Thyroid gland (tissue), 4 donors: ENCODE results near the gene AADACL4. TPM values are rescaled to one million over a fixed set of nuclear protein-coding genes. Genes with fewer than 3 reads are reported as not detected.
"Not testable (repeated sequence)": the region's sequence is repeated elsewhere in the genome, so short reads cannot be mapped to it uniquely, and the experiment has no call there.

Source experiments
- DNase-seq, 2 donors: peaks; one replicate each; pipeline ENCODE4 v3.0.0-alpha.2; 2019
- H3K27ac ChIP-seq, 3 donors: fragments of 200-600 bp; sonication (generic); 1 replicate in 2 of 3; 2 replicates in 1 of 3; pipeline ENCODE4 v1.5.1; 2016 to 2019; ENCODE audit warnings: mild to moderate bottlenecking in 1 of 3, moderate library complexity in 1 of 3
- H3K27me3 ChIP-seq: fragments of 200-600 bp; sonication (generic); one replicate; pipeline ENCODE4 v1.5.1; 2019
- H3K36me3 ChIP-seq, 2 donors: fragments of 200-600 bp; sonication (generic); one replicate each; pipeline ENCODE4 v1.5.1; 2016 to 2019
- H3K4me1 ChIP-seq, 2 donors: fragments of 200-600 bp; sonication (generic); one replicate each; pipeline ENCODE4 v1.5.1; 2017 to 2019
- H3K4me3 ChIP-seq, 3 donors: fragments of 200-600 bp; sonication (generic); replicated peaks in 1 of 3; 1 replicate in 2 of 3; 2 replicates in 1 of 3; pipeline ENCODE4 v1.5.1; 2016; ENCODE audit warnings: mild to moderate bottlenecking in 1 of 3
- H3K9me3 ChIP-seq: fragments of 200-600 bp; sonication (generic); one replicate; pipeline ENCODE4 v1.5.1; 2017
- POLR2A ChIP-seq, 2 donors: fragments of 450-650 bp; IDR thresholded peaks; one replicate each; pipeline ENCODE4 v1.6.1; 2017; ENCODE audit warnings: antibody characterized with exemption in 2 of 2, mild to moderate bottlenecking in 2 of 2, moderate library complexity in 1 of 2
- WGBS, 2 donors: methylation state at CpG; one replicate each; pipeline ENCODE4 v1.1.5; 2017; 5-methylcytosine and 5-hydroxymethylcytosine counted together
- intact Hi-C: fragments of 100-400 bp; cut with DNase I; formaldehyde crosslinking; loops from one replicate; pipeline ENCODE4 v1.15.1; 2023
- total RNA-seq, 4 donors: library from RNA; depleted of rRNA; stranded (reverse); fragments of >200 nt; gene quantifications; one replicate each; pipeline ENCODE4 v1.2.3, GENCODE V29; 2016
- TF ChIP-seq, protein P1 (sequence below), 6 experiments: fragments of 200-600 bp in 3 of 6; fragments of 450-650 bp in 3 of 6; sonication (generic) in 3 of 6; IDR thresholded peaks; one replicate each; pipeline ENCODE4 v1.5.1; 2016 to 2019; ENCODE audit warnings: antibody characterized with exemption in 6 of 6, mild to moderate bottlenecking in 2 of 6, inconsistent platforms in 1 of 6, moderate library complexity in 1 of 6

Gene AADACL4
- total RNA-seq, 4 donors from 2014 or later = not detected

DNA sequence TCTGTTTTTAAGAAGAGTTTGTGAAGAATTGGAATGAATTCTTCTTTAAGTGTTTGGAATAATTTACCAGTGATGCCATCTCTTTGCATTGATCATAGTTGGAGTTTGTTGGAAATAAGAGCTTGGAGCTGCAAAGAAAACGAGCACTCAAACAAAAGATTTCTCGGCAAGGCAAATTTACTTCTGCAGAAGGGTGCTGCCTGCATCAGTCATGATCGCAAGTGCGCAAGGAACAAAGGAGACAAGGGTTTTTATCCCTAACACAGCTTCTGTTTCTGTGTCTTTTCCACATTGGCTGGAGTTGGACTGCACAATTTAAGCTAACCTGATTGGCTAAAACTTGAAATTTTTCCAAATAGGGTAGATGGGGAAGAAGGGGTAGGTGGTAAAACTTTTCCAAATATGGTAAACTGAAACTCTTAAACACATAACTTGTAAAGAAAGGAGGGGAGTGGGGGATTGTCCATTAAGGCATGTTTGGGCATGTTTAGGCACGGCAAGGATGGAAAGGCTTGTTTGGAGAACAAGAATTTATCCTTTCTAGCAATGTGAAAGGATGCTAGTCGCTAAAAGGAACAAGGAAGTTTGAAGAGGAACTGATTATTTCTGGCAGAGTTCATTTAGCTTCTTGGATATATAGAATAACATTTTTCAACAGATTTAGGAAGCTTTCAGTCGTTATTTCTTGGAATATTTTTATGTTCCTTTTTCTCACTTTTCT is 3.5 kb upstream of the AADACL4 start:
- H3K27me3 ChIP-seq = no peaks in the 10 kb centered on the region
- no peaks in the 10 kb centered on the region for H3K9me3 ChIP-seq
- H3K4me1 ChIP-seq = peaks cover 10 to 11% of the 10 kb centered on the region in 2 donors
- H3K4me3 ChIP-seq = no peak overlapping the region
- no peak for DNase-seq
- intact Hi-C loops = no loop called here
- no peak for TF ChIP-seq POLR2A (IDR thresholded peaks at IDR 0.05)
- TF ChIP-seq, protein P1, sequence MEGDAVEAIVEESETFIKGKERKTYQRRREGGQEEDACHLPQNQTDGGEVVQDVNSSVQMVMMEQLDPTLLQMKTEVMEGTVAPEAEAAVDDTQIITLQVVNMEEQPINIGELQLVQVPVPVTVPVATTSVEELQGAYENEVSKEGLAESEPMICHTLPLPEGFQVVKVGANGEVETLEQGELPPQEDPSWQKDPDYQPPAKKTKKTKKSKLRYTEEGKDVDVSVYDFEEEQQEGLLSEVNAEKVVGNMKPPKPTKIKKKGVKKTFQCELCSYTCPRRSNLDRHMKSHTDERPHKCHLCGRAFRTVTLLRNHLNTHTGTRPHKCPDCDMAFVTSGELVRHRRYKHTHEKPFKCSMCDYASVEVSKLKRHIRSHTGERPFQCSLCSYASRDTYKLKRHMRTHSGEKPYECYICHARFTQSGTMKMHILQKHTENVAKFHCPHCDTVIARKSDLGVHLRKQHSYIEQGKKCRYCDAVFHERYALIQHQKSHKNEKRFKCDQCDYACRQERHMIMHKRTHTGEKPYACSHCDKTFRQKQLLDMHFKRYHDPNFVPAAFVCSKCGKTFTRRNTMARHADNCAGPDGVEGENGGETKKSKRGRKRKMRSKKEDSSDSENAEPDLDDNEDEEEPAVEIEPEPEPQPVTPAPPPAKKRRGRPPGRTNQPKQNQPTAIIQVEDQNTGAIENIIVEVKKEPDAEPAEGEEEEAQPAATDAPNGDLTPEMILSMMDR (IDR thresholded peaks at IDR 0.05) = no peak
- 92% methylated on average over 7 of the region's 7 CpGs for WGBS, 2 donors
- H3K36me3 ChIP-seq = no peaks in the 10 kb centered on the region
- H3K27ac ChIP-seq = no peak overlapping the region

- H3K9me3 ChIP-seq = no peaks in the 10 kb centered on the region
- TF ChIP-seq POLR2A (IDR thresholded peaks at IDR 0.05) = no peak
- TF ChIP-seq, protein P1 (IDR thresholded peaks at IDR 0.05) = no peak
- no peaks in the 10 kb centered on the region for H3K27me3 ChIP-seq
- H3K4me3 ChIP-seq = no peak overlapping the region
- no peak overlapping the region for H3K27ac ChIP-seq
- H3K4me1 ChIP-seq = peaks cover 10% of the 10 kb centered on the region in 2 donors
- no peaks in the 10 kb centered on the region for H3K36me3 ChIP-seq
- DNase-seq = no peak
- intact Hi-C loops = no loop called here
Measured at GRCh38 chr1:12640958-12641272, 3.0 kb upstream of the AADACL4 start.

- TF ChIP-seq POLR2A (IDR thresholded peaks at IDR 0.05) = no peak
- TF ChIP-seq, protein P1 (IDR thresholded peaks at IDR 0.05) = no peak
Measured at GRCh38 chr1:12643079-12643478, 806 bp upstream of the AADACL4 start.

GRCh38 chr1:12644237-12644636 is 352 bp downstream of the AADACL4 start:
- intact Hi-C loops = no loop called here
- TF ChIP-seq, protein P1 (IDR thresholded peaks at IDR 0.05) = no peak
- no peak for TF ChIP-seq POLR2A (IDR thresholded peaks at IDR 0.05)
- Histone ChIP-seq H3K27me3 (no peaks in the 10 kb centered on the region), H3K36me3 (no peaks in the 10 kb centered on the region), H3K9me3 (no peaks in the 10 kb centered on the region), H3K4me1 (no peaks in the 10 kb centered on the region), H3K4me3 (no peak overlapping the region), H3K27ac (no peak overlapping the region)
- 95 to 96% methylated on average over 2 of the region's 2 CpGs for WGBS, 2 donors
- no peak for DNase-seq

More at GRCh38 chr1:12643079-12643478, 806 bp upstream of the AADACL4 start:
- H3K4me3 ChIP-seq = no peak overlapping the region
- WGBS, 2 donors = 90 to 97% methylated on average over 2 of the region's 2 CpGs
- intact Hi-C loops = no loop called here
- H3K9me3 ChIP-seq = no peaks in the 10 kb centered on the region
- H3K36me3 ChIP-seq = no peaks in the 10 kb centered on the region
- H3K4me1 ChIP-seq = no peaks in the 10 kb centered on the region
- DNase-seq = no peak
- H3K27me3 ChIP-seq = no peaks in the 10 kb centered on the region
- no peak overlapping the region for H3K27ac ChIP-seq

GRCh38 chr1:12644829-12645228 is 944 bp downstream of the AADACL4 start:
- WGBS, 2 donors = 91 to 96% methylated on average over 2 of the region's 2 CpGs
- H3K9me3 ChIP-seq = no peaks in the 10 kb centered on the region
- no peaks in the 10 kb centered on the region for H3K4me1 ChIP-seq
- TF ChIP-seq POLR2A (IDR thresholded peaks at IDR 0.05) = no peak
- TF ChIP-seq, protein P1 (IDR thresholded peaks at IDR 0.05) = no peak
- H3K36me3 ChIP-seq = no peaks in the 10 kb centered on the region
- H3K4me3 ChIP-seq = no peak overlapping the region
- H3K27ac ChIP-seq = no peak overlapping the region
- H3K27me3 ChIP-seq = no peaks in the 10 kb centered on the region
- DNase-seq = no peak
- intact Hi-C loops = no loop called here

DNA sequence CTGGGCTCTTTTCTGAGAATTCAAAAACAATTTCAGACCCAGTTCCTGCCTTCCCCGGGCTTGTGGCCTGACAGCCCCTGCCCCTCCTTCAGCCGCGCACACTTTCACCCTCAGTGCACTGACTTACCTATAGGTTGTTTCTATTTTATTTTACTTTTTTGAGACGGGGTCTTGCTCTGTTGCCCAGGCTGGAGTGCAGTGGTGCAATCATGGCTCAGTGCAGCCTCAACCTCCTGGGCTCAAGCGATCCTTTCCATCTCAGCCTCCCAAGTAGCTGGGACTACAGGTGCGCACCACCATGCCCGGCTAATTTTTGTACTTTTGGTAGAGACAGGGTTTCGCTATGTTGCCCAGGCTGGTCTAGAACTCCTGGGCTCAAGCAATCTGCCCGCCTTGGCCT is 1.5 kb downstream of the AADACL4 start:
- H3K4me1 ChIP-seq, H3K36me3 ChIP-seq, H3K9me3 ChIP-seq, intact Hi-C loops, H3K4me3 ChIP-seq, H3K27ac ChIP-seq, H3K27me3 ChIP-seq, DNase-seq: not testable (repeated sequence)
- WGBS, 2 donors = 95% methylated on average over 9 of the region's 9 CpGs
